Heart right ventricle (tissue), 16 donors: ENCODE measurements around the gene COG5. TPM values are rescaled to one million over a fixed set of nuclear protein-coding genes. Genes with fewer than 3 reads are reported as not detected.

Experiments used
- ATAC-seq, 8 donors: fragments of 200-7000 bp; cut with Tn5 transposase; one replicate each; pipeline ENCODE4 v1.9.1; 2020; ENCODE audit warnings: mild to moderate bottlenecking in 8 of 8, moderate library complexity in 8 of 8, moderate number of reproducible peaks in 1 of 8
- DNase-seq, 2 donors: peaks; one replicate each; pipeline ENCODE4 v3.0.0-alpha.2; 2020
- H3K27ac ChIP-seq, 10 donors: fragments of 200-600 bp; sonication (generic) in 2 of 10; one replicate each; pipeline versions ENCODE4 v1.5.0 to v1.8.0; 2020 to 2022; ENCODE audit warnings: mild to moderate bottlenecking in 3 of 10
- H3K27me3 ChIP-seq, 7 donors: fragments of 200-600 bp; one replicate each; pipeline ENCODE4 v1.8.0; 2021 to 2022; ENCODE audit warnings: mild to moderate bottlenecking in 2 of 7
- H3K36me3 ChIP-seq, 9 donors: fragments of 200-600 bp; sonication (generic) in 1 of 9; one replicate each; pipeline versions ENCODE4 v1.5.0 to v1.8.0; 2020 to 2022; ENCODE audit warnings: mild to moderate bottlenecking in 2 of 9
- H3K4me1 ChIP-seq, 9 donors: fragments of 200-600 bp; sonication (generic) in 1 of 9; one replicate each; pipeline versions ENCODE4 v1.5.0 to v1.8.0; 2020 to 2022; ENCODE audit warnings: mild to moderate bottlenecking in 4 of 9
- H3K4me3 ChIP-seq, 10 donors: fragments of 200-600 bp; sonication (generic) in 2 of 10; one replicate each; pipeline versions ENCODE4 v1.5.0 to v1.8.0; 2020 to 2022; ENCODE audit warnings: mild to moderate bottlenecking in 7 of 10, moderate library complexity in 2 of 10
- H3K9me3 ChIP-seq, 11 donors: fragments of 200-600 bp in 10 of 11; sonication (generic) in 2 of 11; one replicate each; pipeline versions ENCODE4 v1.5.0 to v1.8.0; 2013 to 2022; ENCODE audit warnings: mild to moderate bottlenecking in 2 of 11, control low read depth in 1 of 11, moderate library complexity in 1 of 11
- CTCF ChIP-seq, 9 donors: fragments of 200-600 bp; sonication (generic) in 2 of 9; IDR thresholded peaks; one replicate each; pipeline versions ENCODE4 v1.5.0 to v1.8.0; 2021 to 2022; ENCODE audit warnings: antibody characterized with exemption in 9 of 9, mild to moderate bottlenecking in 5 of 9, moderate library complexity in 1 of 9
- WGBS, 2 donors: extraction: QIAGEN DNeasy Blood & Tissue Kit; methylation state at CpG; one replicate each; pipeline ENCODE4 v1.1.7; 2013; ENCODE audit warnings: inconsistent platforms in 1 of 2; 5-methylcytosine and 5-hydroxymethylcytosine counted together
- intact Hi-C, 10 donors: fragments of 100-400 bp; cut with DNase I; formaldehyde crosslinking; loops; one replicate each; pipeline versions ENCODE4 v1.11.1 to v1.14.2; 2022
- polyA plus RNA-seq, 2 donors: library from polyadenylated mRNA; stranded (reverse); fragments of 200-250 nt; gene quantifications; one replicate each; pipeline ENCODE4 v1.2.3, GENCODE V29; 2013
- total RNA-seq, 10 donors: library from RNA; stranded (reverse); fragmentation: NEBNext Ultra II Directional in 3 of 10; extraction: Animal tissue kit (Norgen Biotek cat#: 25700) in 3 of 10; gene quantifications; one replicate each; pipeline versions ENCODE4 v1.2.1 to v1.2.4, GENCODE V29; 2021 to 2023
- donor health status: Arrhythmogenic right ventricular cardiomyopathy.
- donor health status: ischemic (EF 13 %, LVEDD 7.1; RV severe dilation, severe dysfunction).
- donor health status: healthy with polysubstance abuse.
- donor health status: DM: no; HTN: yes; CAD: no.
- donor health status: DM: no; HTN: no; CAD: no.
- donor health status: ischemic (EF 25% LVEDD 6.9; RV normal size, moderate dysfunction).
- donor health status: ischemic (EF 25% LVEDD 5.7; RV mildly dilated, moderate dysfunction).
- donor health status: healthy.
- donor health status: DM: yes; HTN: yes; CAD: no.
- donor health status: Ischemic cardiomyopathy.
- donor health status: ischemic (EF 35%, LVEDD 5.7; RV mildly dilated, moderate dysfunction).
- donor health status: nonischemic (EF 11% LVEDD 7.7; RV severe dilation, severe dysfunction).
- donor health status: DM: yes; HTN: yes; CAD: no.
- donor health status: PGD.
- donor health status: ischemic (EF 29% LVEDD 5.4; RV normal size, mild dysfunction).
- donor health status: nonischemic (EF 23%, LVEDD 6.1; RV moderate dilation, normal function).

COG5 gene
- total and polyA plus RNA-seq, 12 donors: 8.4 to 65.8 (median 52.2) TPM

GRCh38 chr7:107472116-107472515 lies 91.6 kb downstream of the COG5 start:
- no peaks in the 10 kb centered on the region for H3K27me3 ChIP-seq
- TF ChIP-seq CTCF (IDR thresholded peaks at IDR 0.05): no peak
- no peaks in the 10 kb centered on the region for H3K36me3 ChIP-seq
- ATAC-seq (no peak), DNase-seq (no peak)
- H3K4me3 ChIP-seq: peak overlapping the region in 9 of 10 donors; percentile 12 to 49 (median 39)
- H3K9me3 ChIP-seq: no peaks in the 10 kb centered on the region
- peak overlapping the region; percentile 46 to 86 (median 78) for H3K27ac ChIP-seq
- peaks cover 0 to 24% (median 0%) of the 10 kb centered on the region in 9 donors for H3K4me1 ChIP-seq
- 25 to 53% methylated on average over 3 of the region's 3 CpGs for whole genome bisulfite sequencing, 2 donors
- intact Hi-C loops: loop anchor here in 3 of 10 donors (5.0 to 10.0 kb wide), 4 partner anchors 90 to 270 kb away; partner anchors contain the start of genes BCAP29 (in 2 of the 3), CBLL1 (in 1 of the 3), COG5 (in 1 of the 3) and DUS4L (in 1 of the 3)

- Histone ChIP-seq H3K9me3 (no peaks in the 10 kb centered on the region), H3K27ac (peak overlapping the region; percentile 46 to 86 (median 78)), H3K36me3 (no peaks in the 10 kb centered on the region), H3K27me3 (no peaks in the 10 kb centered on the region), H3K4me1 (peaks cover 0 to 17% (median 0%) of the 10 kb centered on the region in 9 donors), H3K4me3 (peak overlapping the region; percentile 5 to 49 (median 34))
- intact Hi-C loops: loop anchor here in 3 of 10 donors (5.0 to 10.0 kb wide), 4 partner anchors 91 to 271 kb away; partner anchors contain the start of genes BCAP29 (in 2 of the 3), CBLL1 (in 1 of the 3), COG5 (in 1 of the 3) and DUS4L (in 1 of the 3)
- DNase-seq (no peak), ATAC-seq (peak in 3 of 8 donors; percentile 58 to 70 (median 62))
- TF ChIP-seq CTCF (IDR thresholded peaks at IDR 0.05): peak in 3 of 9 donors; percentile 33 to 40 (median 37)
- WGBS, 2 donors: 26 to 34% methylated on average over 3 of the region's 3 CpGs
These were observed 92.2 kb downstream of the COG5 start for GRCh38 chr7:107471292-107472070.

- peak in 6 of 8 donors; percentile 51 to 68 (median 60) for ATAC-seq
- no peaks in the 10 kb centered on the region for H3K27me3 ChIP-seq
- DNase-seq: no peak
- intact Hi-C loops: loop anchor here in 7 of 10 donors (2.0 to 10.0 kb wide), 13 partner anchors 25 to 405 kb away; partner anchors contain the start of genes BCAP29 (in 2 of the 7), CBLL1 (in 1 of the 7), COG5 (in 1 of the 7) and DUS4L (in 1 of the 7)
- WGBS, 2 donors: 35 to 57% methylated on average over 4 of the region's 4 CpGs
- no peaks in the 10 kb centered on the region for H3K36me3 ChIP-seq
- H3K4me3 ChIP-seq: peak within 1 kb of the TSS in 9 of 10 donors; percentile 12 to 49 (median 39)
- peaks cover 0 to 10% (median 0%) of the 10 kb centered on the region in 9 donors for H3K4me1 ChIP-seq
- no peaks in the 10 kb centered on the region for H3K9me3 ChIP-seq
- peak within 1 kb of the TSS in 9 of 10 donors; percentile 46 to 86 (median 79) for H3K27ac ChIP-seq
- TF ChIP-seq CTCF (IDR thresholded peaks at IDR 0.05): no peak
These were observed 93.8 kb downstream of the COG5 start, which contains the start of gene GPR22 for GRCh38 chr7:107469929-107470328. GPR22 (plus strand) TSS chr7:107470057; CDS start chr7:107474061, 4,004 bp downstream.

- WGBS, 2 donors: 87 to 92% methylated on average over 1 of the region's 1 CpG
- intact Hi-C loops: loop anchor here in 7 of 10 donors (2.0 to 10.0 kb wide), 9 partner anchors 26 to 406 kb away; no protein-coding TSS in a partner anchor
- TF ChIP-seq CTCF (IDR thresholded peaks at IDR 0.05): no peak
These were observed 94.9 kb downstream of the COG5 start for GRCh38 chr7:107468824-107469223.

More at GRCh38 chr7:107468824-107469223, 94.9 kb downstream of the COG5 start:
- DNase-seq: no peak
- Histone ChIP-seq H3K27me3 (no peaks in the 10 kb centered on the region), H3K4me1 (peaks cover 0 to 11% (median 5%) of the 10 kb centered on the region in 9 donors), H3K9me3 (no peaks in the 10 kb centered on the region), H3K36me3 (no peaks in the 10 kb centered on the region), H3K27ac (peak overlapping the region in 6 of 10 donors; percentile 15 to 86 (median 81)), H3K4me3 (no peak overlapping the region)
- ATAC-seq: no peak
